Brain microvascular endothelial cell (primary cell): Measurements from ENCODE around the gene FAM216A.

ENCODE experiments used
- DNase-seq: peaks from one replicate; pipeline ENCODE4 v3.0.0-alpha.2; 2020
- H3K27ac ChIP-seq: fragments of 250-450 bp; sonication (Bioruptor Pico); 2 replicates; pipeline ENCODE4 v1.5.1; 2020; ENCODE audit warnings: mild to moderate bottlenecking, moderate library complexity
- H3K27me3 ChIP-seq: fragments of 250-450 bp; sonication (Bioruptor Pico); replicated peaks from 2 replicates; pipeline ENCODE4 v1.5.1; 2020; ENCODE audit warnings: mild to moderate bottlenecking
- H3K36me3 ChIP-seq: fragments of 250-450 bp; sonication (Bioruptor Pico); replicated peaks from 2 replicates; pipeline ENCODE4 v1.5.1; 2020; ENCODE audit warnings: mild to moderate bottlenecking
- H3K4me3 ChIP-seq: 2 replicates; pipeline ENCODE4 v1.5.1; 2011; ENCODE audit warnings: low read depth, mild to moderate bottlenecking, control low read depth, low read length, moderate library complexity
- in situ Hi-C: cut with HindIII; loops from 2 replicates; pipeline ENCODE4 v1.10.0; 2017; ENCODE audit warnings: low sequenced_read_pairs, low pct_ligation_motif_present
- TF ChIP-seq, protein P1 (sequence below): IDR thresholded peaks from 2 replicates; pipeline ENCODE4 v1.5.1; 2011; ENCODE audit warnings: low read depth, mild to moderate bottlenecking, moderate library complexity, low read length, control low read depth, inconsistent platforms; ENCODE audit errors: missing control alignments

Gene FAM216A

DNA sequence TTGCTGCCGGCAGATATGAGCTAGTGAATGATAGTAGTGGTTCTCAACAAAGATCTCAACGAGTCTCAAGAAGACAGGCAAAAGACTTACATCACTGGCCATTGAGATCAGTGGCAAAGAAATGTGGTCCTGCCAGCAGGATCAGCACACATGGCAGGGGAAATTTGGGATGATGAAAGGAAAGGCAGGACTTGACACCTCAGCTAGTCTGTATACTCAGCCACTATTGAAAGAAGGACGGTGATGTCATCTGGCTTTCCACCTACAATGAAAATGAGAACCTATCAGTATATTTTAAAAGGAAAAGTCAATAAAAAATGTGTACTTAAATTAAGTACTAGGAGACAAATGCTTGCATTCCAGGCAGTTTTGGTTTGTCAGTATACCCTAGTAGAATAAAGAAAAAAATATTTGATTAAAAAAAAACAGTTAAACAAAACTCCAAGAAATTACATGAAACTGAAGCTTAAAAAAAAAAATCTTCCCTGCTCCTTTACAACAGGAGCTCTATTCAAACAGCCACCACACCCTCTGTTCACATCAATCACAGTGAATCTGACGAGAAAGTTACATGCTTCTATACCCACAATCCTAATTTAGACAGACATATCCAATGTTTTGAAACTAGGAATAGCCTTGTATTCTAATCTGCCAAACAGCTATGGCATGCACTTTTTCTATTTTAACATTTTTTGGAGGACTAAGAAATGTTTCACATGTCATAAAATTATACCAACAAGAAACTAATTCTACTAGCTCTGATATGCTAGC lies 68.4 kb downstream of the FAM216A start:
- peaks cover 17% of the 10 kb centered on the region for H3K36me3 ChIP-seq
- in situ Hi-C loops, result no loop called here
- DNase-seq, result no peak
- TF ChIP-seq, protein P1, sequence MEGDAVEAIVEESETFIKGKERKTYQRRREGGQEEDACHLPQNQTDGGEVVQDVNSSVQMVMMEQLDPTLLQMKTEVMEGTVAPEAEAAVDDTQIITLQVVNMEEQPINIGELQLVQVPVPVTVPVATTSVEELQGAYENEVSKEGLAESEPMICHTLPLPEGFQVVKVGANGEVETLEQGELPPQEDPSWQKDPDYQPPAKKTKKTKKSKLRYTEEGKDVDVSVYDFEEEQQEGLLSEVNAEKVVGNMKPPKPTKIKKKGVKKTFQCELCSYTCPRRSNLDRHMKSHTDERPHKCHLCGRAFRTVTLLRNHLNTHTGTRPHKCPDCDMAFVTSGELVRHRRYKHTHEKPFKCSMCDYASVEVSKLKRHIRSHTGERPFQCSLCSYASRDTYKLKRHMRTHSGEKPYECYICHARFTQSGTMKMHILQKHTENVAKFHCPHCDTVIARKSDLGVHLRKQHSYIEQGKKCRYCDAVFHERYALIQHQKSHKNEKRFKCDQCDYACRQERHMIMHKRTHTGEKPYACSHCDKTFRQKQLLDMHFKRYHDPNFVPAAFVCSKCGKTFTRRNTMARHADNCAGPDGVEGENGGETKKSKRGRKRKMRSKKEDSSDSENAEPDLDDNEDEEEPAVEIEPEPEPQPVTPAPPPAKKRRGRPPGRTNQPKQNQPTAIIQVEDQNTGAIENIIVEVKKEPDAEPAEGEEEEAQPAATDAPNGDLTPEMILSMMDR, result no peak
- no peaks in the 10 kb centered on the region for H3K27me3 ChIP-seq
- no peak overlapping the region for H3K27ac ChIP-seq
- no peak overlapping the region for H3K4me3 ChIP-seq

DNA sequence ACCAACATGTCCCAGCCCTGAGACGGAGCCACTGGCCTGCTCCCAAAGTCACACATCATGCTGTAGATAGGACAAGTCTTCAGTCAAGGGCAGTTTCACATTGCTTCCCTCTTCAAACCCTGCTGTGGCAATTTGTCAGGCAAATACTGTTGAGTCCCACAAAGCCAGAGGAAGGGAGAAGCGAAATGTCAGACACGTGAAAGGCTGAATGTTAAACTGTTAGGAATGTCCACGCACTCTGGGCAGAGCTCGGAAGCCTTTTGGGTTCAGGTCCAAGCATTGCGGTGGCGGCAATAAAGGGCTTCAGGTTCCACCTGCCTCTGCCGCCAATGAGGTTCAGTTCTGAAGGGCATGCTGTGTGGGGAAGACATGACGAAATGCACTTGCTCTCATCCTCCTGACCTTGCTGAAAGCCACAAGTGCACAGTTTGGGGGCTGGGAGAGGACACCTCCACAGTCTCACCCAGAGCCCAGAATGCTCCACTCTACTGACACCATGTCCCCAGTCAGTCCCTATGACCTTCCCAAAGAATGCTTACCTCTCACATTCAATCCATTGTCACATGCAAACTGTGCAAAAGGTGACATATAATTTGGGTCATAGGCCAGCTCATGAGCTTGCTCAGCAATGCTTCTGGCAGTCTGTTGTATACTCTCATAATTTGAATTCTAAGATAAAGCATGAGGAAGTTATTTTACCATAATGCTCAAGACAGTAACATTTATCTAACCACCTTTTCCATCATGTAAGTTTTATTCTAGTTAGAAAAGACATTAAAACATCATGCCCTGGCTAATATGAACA lies 69.2 kb downstream of the FAM216A start:
- TF ChIP-seq, protein P1, result no peak
- DNase-seq, result peak; percentile 11
- peaks cover 17% of the 10 kb centered on the region for H3K36me3 ChIP-seq
- H3K4me3 ChIP-seq, result no peak overlapping the region
- in situ Hi-C loops, result no loop called here
- H3K27ac ChIP-seq, result no peak overlapping the region
- H3K27me3 ChIP-seq, result no peaks in the 10 kb centered on the region

DNA sequence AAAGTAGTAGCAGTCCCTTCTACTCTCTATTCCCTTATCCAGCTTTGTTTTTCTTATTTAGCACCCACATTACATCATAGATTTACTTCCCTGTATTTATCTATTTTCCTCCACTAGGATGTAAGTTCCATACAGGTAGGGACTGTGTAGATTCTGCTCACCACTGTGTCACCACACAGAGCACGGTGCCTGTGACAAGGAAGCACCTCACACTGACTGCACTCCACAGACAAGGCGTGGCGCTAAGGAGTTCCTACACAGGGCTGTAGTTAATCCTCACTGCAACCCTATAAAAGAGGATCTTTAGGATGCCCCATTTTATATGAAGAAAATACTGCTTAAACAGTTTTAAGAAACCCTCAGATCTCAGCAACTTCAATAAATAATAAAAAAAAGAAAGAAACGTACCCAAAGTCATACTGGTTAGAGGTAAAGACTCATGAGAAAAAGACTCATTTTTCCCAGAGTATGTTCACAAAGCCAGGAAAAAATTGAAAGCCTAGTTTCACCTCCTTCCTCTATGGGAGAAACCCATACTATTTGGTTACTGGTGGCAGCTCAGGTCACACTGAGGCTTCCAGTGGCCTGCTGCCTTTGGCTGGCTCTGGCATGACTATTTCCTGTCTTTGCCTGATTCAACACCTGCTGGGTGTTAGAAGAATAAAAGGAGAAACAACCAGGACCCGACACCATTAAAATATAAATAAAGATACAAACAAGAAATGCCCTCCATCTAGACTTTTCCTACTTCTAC lies 70.4 kb downstream of the FAM216A start:
- Histone ChIP-seq H3K4me3 (no peak overlapping the region), H3K36me3 (peaks cover 17% of the 10 kb centered on the region), H3K27me3 (no peaks in the 10 kb centered on the region), H3K27ac (no peak overlapping the region)
- TF ChIP-seq, protein P1, result no peak
- no peak for DNase-seq
- in situ Hi-C loops, result no loop called here
